ENCODE measurements around the gene CCDC187. TPM values are rescaled to one million over a fixed set of nuclear protein-coding genes. Genes with fewer than 3 reads are reported as not detected.
A peak's percentile ranks its signal among the peaks of the same experiment; 100 is the strongest.

The CCDC187 gene
- total and polyA plus RNA-seq, 2 of the 13 experiments (the other 11 are each of a cell fraction or from before 2014, with no cell fraction given) = 0.03 to 0.13 TPM

GRCh38 chr9:136285501-136286358 is 18.2 kb downstream of the CCDC187 start:
- FAIRE-seq (no peak), ATAC-seq (no peak), DNase-seq (ENCODE audit: low spot score) (no peak)
- Histone ChIP-seq H3K4me3 (replicated peaks in 1 of 3; ENCODE audit: insufficient read depth in 1 of 3, low read depth in 2 of 3, low read length in 3 of 3) (no peak overlapping the region), H3K79me2 (ENCODE audit: insufficient read depth, low read length) (no peaks in the 10 kb centered on the region), H3K4me2 (ENCODE audit: low read depth, low read length) (no peak overlapping the region), H3K36me3 (replicated peaks in 1 of 2; ENCODE audit: control insufficient read depth in 1 of 2, insufficient read depth in 2 of 2, low read length in 2 of 2) (no peaks in the 10 kb centered on the region), H2AFZ (ENCODE audit: low read length) (no peak overlapping the region), H3K9ac (ENCODE audit: insufficient read depth, low read depth, low read length) (no peak overlapping the region), H3K27me3 (ENCODE audit: control insufficient read depth in 1 of 2, insufficient read depth in 2 of 2, low read length in 2 of 2) (peaks cover 15 to 77% of the 10 kb centered on the region in 2 experiments), H4K20me1 (ENCODE audit: insufficient read depth, low read length) (no peaks in the 10 kb centered on the region), H3K27ac (ENCODE audit: extremely low read length, insufficient read depth, low read length) (no peak overlapping the region), H3K9me3 (ENCODE audit: low read length) (no peaks in the 10 kb centered on the region), H3K4me1 (ENCODE audit: insufficient read depth, low read length) (peaks cover 8% of the 10 kb centered on the region; the same call in 1 of the 2 replicates)
- TF ChIP-seq ZNF382 (CRISPR knock-in tag; IDR thresholded peaks at IDR 0.05; ENCODE audit: borderline replicate concordance) (no peak), EZH2 (conservative IDR thresholded peaks at IDR 0.05; ENCODE audit: low read depth, low read length) (0 out of 2 replicates have a peak, but pooled peaks have one; percentile 38)
- intact Hi-C loops (cut with micrococcal nuclease; ENCODE audit: unreplicated experiment) = no loop called here
- CTCF ChIA-PET (ENCODE audit: low intra/inter-chr PET ratio, low total read pairs) = no interaction called here
- no TSS peak for BruUV-seq (replicated peaks)
- WGBS (ENCODE audit: low lambda C conversion rate) = 26% methylated on average over 12 of the region's 28 CpGs
- in situ Hi-C loops (cut with HindIII; ENCODE audit: extremely low pct_ligation_motif_present, low pct_unique_long_range_greater_than_20kb) = loop anchor here (10.0 kb wide), 1 partner anchor 111 kb away; no protein-coding TSS in a partner anchor
- POLR2A ChIA-PET = no interaction called here

GRCh38 chr9:136284951-136285350 is 18.9 kb downstream of the CCDC187 start:
- TF ChIP-seq HMGXB4 (CRISPR knock-in tag; IDR thresholded peaks at IDR 0.05; ENCODE audit: borderline replicate concordance in 1 of 2, low read depth in 1 of 2) (no peak), NFYC (CRISPR knock-in tag; IDR thresholded peaks at IDR 0.05) (no peak), ZNF557 (CRISPR knock-in tag; IDR thresholded peaks at IDR 0.05) (no peak), RFX3 (CRISPR knock-in tag; IDR thresholded peaks at IDR 0.05) (no peak), ZNF639 (CRISPR knock-in tag; conservative IDR thresholded peaks at IDR 0.05) (no peak), ZNF691 (CRISPR knock-in tag; IDR thresholded peaks at IDR 0.05; ENCODE audit: borderline replicate concordance, low read depth) (no peak), ZNF562 (CRISPR knock-in tag; IDR thresholded peaks at IDR 0.05; ENCODE audit: borderline replicate concordance) (no peak)
- no peak overlapping the region for H3K4me3 ChIP-seq (replicated peaks in 1 of 3; ENCODE audit: insufficient read depth in 1 of 3, low read depth in 2 of 3, low read length in 3 of 3)
- no peak overlapping the region for H3K9ac ChIP-seq (ENCODE audit: insufficient read depth, low read depth, low read length)
- POLR2A ChIA-PET = no interaction called here
- ATAC-seq (no peak), DNase-seq (ENCODE audit: low spot score) (no peak), FAIRE-seq (no peak)
- peaks cover 3% of the 10 kb centered on the region; the same call in 1 of the 2 replicates for H3K4me1 ChIP-seq (ENCODE audit: insufficient read depth, low read length)
- no peak overlapping the region for H3K4me2 ChIP-seq (ENCODE audit: low read depth, low read length)
- H3K36me3 ChIP-seq (replicated peaks in 1 of 2; ENCODE audit: control insufficient read depth in 1 of 2, insufficient read depth in 2 of 2, low read length in 2 of 2) = no peaks in the 10 kb centered on the region
- H3K27me3 ChIP-seq (ENCODE audit: control insufficient read depth in 1 of 2, insufficient read depth in 2 of 2, low read length in 2 of 2) = peaks cover 12 to 82% of the 10 kb centered on the region in 2 experiments
- in situ Hi-C loops (cut with HindIII; ENCODE audit: extremely low pct_ligation_motif_present, low pct_unique_long_range_greater_than_20kb) (loop anchor here (10.0 kb wide), 1 partner anchor 110 kb away; no protein-coding TSS in a partner anchor), intact Hi-C loops (cut with micrococcal nuclease; ENCODE audit: unreplicated experiment) (no loop called here)
- CTCF ChIA-PET (ENCODE audit: low intra/inter-chr PET ratio, low total read pairs) = no interaction called here
- H3K9me3 ChIP-seq (ENCODE audit: low read length) = no peaks in the 10 kb centered on the region
- no peak overlapping the region for H2AFZ ChIP-seq (ENCODE audit: low read length)
- no peak overlapping the region for H3K27ac ChIP-seq (ENCODE audit: extremely low read length, insufficient read depth, low read length)
- 10% methylated on average over 5 of the region's 19 CpGs for WGBS (ENCODE audit: low lambda C conversion rate)
- no peaks in the 10 kb centered on the region for H3K79me2 ChIP-seq (ENCODE audit: insufficient read depth, low read length)
- H4K20me1 ChIP-seq (ENCODE audit: insufficient read depth, low read length) = no peaks in the 10 kb centered on the region
- no TSS peak for BruUV-seq (replicated peaks)
